Neutrophil (primary cell): Measurements from ENCODE around the gene ATP13A2.

Experiments used
- H3K27ac ChIP-seq: fragments of 200-600 bp; sonication (generic); 2 replicates; pipeline ENCODE4 v1.5.1; 2016; ENCODE audit warnings: mild to moderate bottlenecking, moderate library complexity
- H3K27me3 ChIP-seq: fragments of 200-600 bp; sonication (generic); 2 replicates; pipeline ENCODE4 v1.6.0; 2016; ENCODE audit warnings: mild to moderate bottlenecking
- H3K36me3 ChIP-seq: fragments of 200-600 bp; sonication (generic); 2 replicates; pipeline ENCODE4 v1.5.1; 2017
- H3K4me1 ChIP-seq, 2 experiments: fragments of 200-600 bp in 1 of 2; sonication (generic) in 1 of 2; 1 replicate in 1 of 2; 2 replicates in 1 of 2; pipeline versions ENCODE4 v1.5.1 to v1.6.1; 2013 to 2016; ENCODE audit warnings: low read depth in 1 of 2, low read length in 1 of 2, mild to moderate bottlenecking in 1 of 2, moderate library complexity in 1 of 2; ENCODE audit not compliant: control insufficient read depth in 1 of 2, insufficient read depth in 1 of 2
- H3K4me3 ChIP-seq, 2 experiments: fragments of 200-600 bp in 1 of 2; sonication (generic) in 1 of 2; 1 replicate in 1 of 2; 2 replicates in 1 of 2; pipeline ENCODE4 v1.5.1; 2013 to 2016; ENCODE audit warnings: low read depth in 1 of 2, low read length in 1 of 2, mild to moderate bottlenecking in 1 of 2, moderate library complexity in 1 of 2
- H3K9me3 ChIP-seq: fragments of 200-600 bp; sonication (generic); 2 replicates; pipeline ENCODE4 v1.5.1; 2016
- TF ChIP-seq, protein P1 (sequence below): fragments of 200-600 bp; sonication (generic); IDR thresholded peaks from 2 replicates; pipeline ENCODE4 v1.5.1; 2016; ENCODE audit warnings: antibody characterized with exemption

The ATP13A2 gene

GRCh38 chr1:16972189-16972895 lies 39.4 kb downstream of the ATP13A2 start:
- no peak overlapping the region for H3K27ac ChIP-seq
- no peaks in the 10 kb centered on the region for H3K9me3 ChIP-seq
- H3K36me3 ChIP-seq, result no peaks in the 10 kb centered on the region
- H3K4me1 ChIP-seq, result no peaks in the 10 kb centered on the region
- H3K4me3 ChIP-seq, result no peak overlapping the region
- TF ChIP-seq, protein P1, sequence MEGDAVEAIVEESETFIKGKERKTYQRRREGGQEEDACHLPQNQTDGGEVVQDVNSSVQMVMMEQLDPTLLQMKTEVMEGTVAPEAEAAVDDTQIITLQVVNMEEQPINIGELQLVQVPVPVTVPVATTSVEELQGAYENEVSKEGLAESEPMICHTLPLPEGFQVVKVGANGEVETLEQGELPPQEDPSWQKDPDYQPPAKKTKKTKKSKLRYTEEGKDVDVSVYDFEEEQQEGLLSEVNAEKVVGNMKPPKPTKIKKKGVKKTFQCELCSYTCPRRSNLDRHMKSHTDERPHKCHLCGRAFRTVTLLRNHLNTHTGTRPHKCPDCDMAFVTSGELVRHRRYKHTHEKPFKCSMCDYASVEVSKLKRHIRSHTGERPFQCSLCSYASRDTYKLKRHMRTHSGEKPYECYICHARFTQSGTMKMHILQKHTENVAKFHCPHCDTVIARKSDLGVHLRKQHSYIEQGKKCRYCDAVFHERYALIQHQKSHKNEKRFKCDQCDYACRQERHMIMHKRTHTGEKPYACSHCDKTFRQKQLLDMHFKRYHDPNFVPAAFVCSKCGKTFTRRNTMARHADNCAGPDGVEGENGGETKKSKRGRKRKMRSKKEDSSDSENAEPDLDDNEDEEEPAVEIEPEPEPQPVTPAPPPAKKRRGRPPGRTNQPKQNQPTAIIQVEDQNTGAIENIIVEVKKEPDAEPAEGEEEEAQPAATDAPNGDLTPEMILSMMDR, result no peak
- no peaks in the 10 kb centered on the region for H3K27me3 ChIP-seq

- no peaks in the 10 kb centered on the region for H3K9me3 ChIP-seq
- no peaks in the 10 kb centered on the region for H3K4me1 ChIP-seq
- no peaks in the 10 kb centered on the region for H3K27me3 ChIP-seq
- no peak overlapping the region for H3K27ac ChIP-seq
- no peak overlapping the region for H3K4me3 ChIP-seq
- TF ChIP-seq, protein P1, result no peak
- no peaks in the 10 kb centered on the region for H3K36me3 ChIP-seq
These were observed 40.2 kb downstream of the ATP13A2 start for GRCh38 chr1:16971341-16972188.

DNA sequence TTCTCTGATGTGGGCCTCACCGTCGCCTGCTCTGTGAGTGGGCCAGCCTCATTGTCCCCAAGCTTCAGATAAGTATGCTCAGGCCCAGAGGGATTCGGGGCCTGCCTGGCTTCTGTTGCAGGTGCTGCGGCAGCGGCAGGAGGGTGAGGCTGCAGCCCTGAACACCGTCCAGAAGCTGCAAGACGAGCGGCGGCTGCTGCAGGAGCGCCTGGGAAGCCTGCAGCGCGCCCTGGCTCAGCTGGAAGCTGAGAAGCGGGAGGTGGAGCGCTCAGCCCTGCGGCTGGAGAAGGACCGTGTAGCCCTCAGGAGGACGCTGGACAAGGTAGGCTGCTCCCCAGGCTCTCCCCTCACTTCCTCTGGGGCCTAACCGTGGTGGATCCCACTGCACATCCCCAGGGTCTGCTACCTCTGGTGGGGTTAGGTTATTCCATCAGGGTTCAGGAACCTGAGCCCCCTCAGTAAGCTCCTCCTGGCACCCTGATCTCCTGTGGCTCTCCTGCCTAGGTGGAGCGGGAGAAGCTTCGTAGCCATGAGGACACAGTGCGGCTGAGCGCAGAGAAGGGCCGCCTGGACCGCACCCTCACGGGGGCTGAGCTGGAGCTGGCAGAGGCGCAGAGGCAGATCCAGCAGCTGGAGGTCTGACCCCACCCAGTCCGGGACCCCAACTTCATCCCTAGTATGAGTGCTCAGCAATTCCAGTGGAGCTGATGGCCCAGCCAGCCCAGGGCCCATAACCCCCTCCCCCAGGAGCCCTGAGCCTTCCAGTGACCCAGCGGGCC lies 41.4 kb downstream of the ATP13A2 start:
- Histone ChIP-seq H3K4me1 (no peaks in the 10 kb centered on the region), H3K27ac (no peak overlapping the region), H3K27me3 (no peaks in the 10 kb centered on the region), H3K36me3 (no peaks in the 10 kb centered on the region), H3K9me3 (no peaks in the 10 kb centered on the region), H3K4me3 (no peak overlapping the region)
- TF ChIP-seq, protein P1, result no peak

- H3K36me3 ChIP-seq, result no peaks in the 10 kb centered on the region
- no peak overlapping the region for H3K27ac ChIP-seq
- no peaks in the 10 kb centered on the region for H3K4me1 ChIP-seq
- H3K9me3 ChIP-seq, result no peaks in the 10 kb centered on the region
- no peak overlapping the region for H3K4me3 ChIP-seq
- no peaks in the 10 kb centered on the region for H3K27me3 ChIP-seq
- TF ChIP-seq, protein P1, result no peak
These were observed 42.1 kb downstream of the ATP13A2 start for GRCh38 chr1:16969651-16970050.

- Histone ChIP-seq H3K9me3 (no peaks in the 10 kb centered on the region), H3K4me1 (no peaks in the 10 kb centered on the region), H3K4me3 (no peak overlapping the region), H3K27ac (no peak overlapping the region), H3K27me3 (no peaks in the 10 kb centered on the region), H3K36me3 (no peaks in the 10 kb centered on the region)
- TF ChIP-seq, protein P1, result no peak
These were observed 42.6 kb downstream of the ATP13A2 start for GRCh38 chr1:16969057-16969611.
